OCI-LY7 (cell line): Measurements from ENCODE around the gene MILR1. TPM values are rescaled to one million over a fixed set of nuclear protein-coding genes. Genes with fewer than 3 reads are reported as not detected.
"Not testable (repeated sequence)": the region's sequence is repeated elsewhere in the genome, so short reads cannot be mapped to it uniquely, and the experiment has no call there.

Source experiments
- BruUV-seq: library from RNA; stranded (reverse); fragments of 400-500 nt; replicated peaks from 2 replicates; lab custom pipeline; 2021; lab: Mats Ljungman, UMichigan
- CTCF ChIA-PET: fragments of 300-600 bp; sonication (Branson Sonifier 250); formaldehyde crosslinking; loops from one replicate; lab custom pipeline; 2022; ENCODE audit warnings: antibody characterized with exemption; ENCODE audit not compliant: unreplicated experiment; lab: Charles Lee
- POLR2A ChIA-PET: fragments of 300-600 bp; sonication (Branson Sonifier 250); formaldehyde crosslinking; loops from one replicate; lab custom pipeline; 2022; ENCODE audit warnings: antibody characterized with exemption; lab: Charles Lee
- DNase-seq: peaks from one replicate; pipeline ENCODE4 v3.0.0-alpha.2; 2015; ENCODE audit warnings: low spot score
- H2AFZ ChIP-seq: fragments of 200-600 bp; sonication (generic), shearing (Covaris generic); 2 replicates; pipeline ENCODE4 v1.6.1; 2014; ENCODE audit warnings: mild to moderate bottlenecking, antibody characterized with exemption, low read length, moderate library complexity
- H3K27ac ChIP-seq: fragments of 200-600 bp; sonication (generic); 2 replicates; pipeline ENCODE4 v1.5.1; 2014; ENCODE audit warnings: mixed run types, low read depth, mild to moderate bottlenecking, moderate library complexity, low read length, inconsistent platforms; ENCODE audit not compliant: poor library complexity, severe bottlenecking
- H3K36me3 ChIP-seq: fragments of 200-600 bp; sonication (generic); 2 replicates; pipeline ENCODE4 v1.6.1; 2014; ENCODE audit warnings: mild to moderate bottlenecking, antibody characterized with exemption, low read length, moderate library complexity, mixed read lengths; ENCODE audit not compliant: insufficient read depth
- H3K4me1 ChIP-seq: fragments of 200-600 bp; sonication (generic); 2 replicates; pipeline ENCODE4 v1.5.1; 2014; ENCODE audit warnings: mild to moderate bottlenecking, low read length; ENCODE audit not compliant: insufficient read depth, poor library complexity, severe bottlenecking
- H3K4me2 ChIP-seq: fragments of 200-600 bp; sonication (generic); 2 replicates; pipeline ENCODE4 v1.6.1; 2014; ENCODE audit warnings: mild to moderate bottlenecking, low read length
- H3K4me3 ChIP-seq: fragments of 200-600 bp; sonication (generic); 2 replicates; pipeline ENCODE4 v1.5.1; 2014; ENCODE audit warnings: mild to moderate bottlenecking, low read depth, low read length; ENCODE audit not compliant: poor library complexity, severe bottlenecking
- H3K79me2 ChIP-seq: fragments of 200-600 bp; sonication (generic); 2 replicates; pipeline ENCODE4 v1.6.1; 2016; ENCODE audit warnings: low read depth, mild to moderate bottlenecking, low read length, moderate library complexity, mixed read lengths; ENCODE audit not compliant: insufficient read depth
- H3K9me2 ChIP-seq: fragments of 200-600 bp; sonication (generic); 2 replicates; pipeline ENCODE4 v1.6.1; 2016; ENCODE audit warnings: mild to moderate bottlenecking, low read length, mixed read lengths; ENCODE audit not compliant: insufficient read depth
- H3K9me3 ChIP-seq: fragments of 200-600 bp; sonication (generic); 2 replicates; pipeline ENCODE4 v1.6.1; 2014; ENCODE audit warnings: mild to moderate bottlenecking, mixed run types, low read length, mixed read lengths
- H4K20me1 ChIP-seq: fragments of 200-600 bp; sonication (generic); 2 replicates; pipeline ENCODE4 v1.6.1; 2014; ENCODE audit warnings: mild to moderate bottlenecking, antibody characterized with exemption, low read length, moderate library complexity, mixed read lengths; ENCODE audit not compliant: insufficient read depth
- CTCF ChIP-seq: fragments of 200-600 bp; sonication (generic); conservative IDR thresholded peaks from 2 replicates; pipeline ENCODE4 v1.5.1; 2014; ENCODE audit warnings: mild to moderate bottlenecking, antibody characterized with exemption, low read length, moderate library complexity, mixed read lengths
- EZH2phosphoT487 ChIP-seq: fragments of 200-600 bp; sonication (generic); IDR thresholded peaks from 2 replicates; pipeline ENCODE4 v1.6.1; 2018; ENCODE audit warnings: low read depth, borderline replicate concordance, mild to moderate bottlenecking, mixed run types, antibody characterized with exemption, low read length, moderate library complexity, mixed read lengths
- intact Hi-C: fragments of 100-400 bp; cut with micrococcal nuclease; formaldehyde crosslinking; loops from one replicate; pipeline ENCODE4 v1.10.0; 2022; ENCODE audit not compliant: unreplicated experiment
- total RNA-seq, 2 experiments: library from RNA; depleted of rRNA in 1 of 2; stranded (reverse); fragments of >200 nt in 1 of 2; shearing (Covaris generic) in 1 of 2; gene quantifications; 2 replicates each; pipeline ENCODE4 v1.2.3, GENCODE V29; 2014 to 2022

The MILR1 gene
- total RNA-seq, 2 experiments from 2014 or later, result 68.7 to 101 TPM

- peaks cover 38% of the 10 kb centered on the region for H3K4me1 ChIP-seq
- TF ChIP-seq EZH2phosphoT487, result no peak
- TF ChIP-seq CTCF, result no peak
- DNase-seq, result no peak
- H3K9me3 ChIP-seq, result peaks cover 13% of the 10 kb centered on the region; the same call in 1 of the 2 replicates
- intact Hi-C loops, result no loop called here
- no peaks in the 10 kb centered on the region for H4K20me1 ChIP-seq
- CTCF ChIA-PET, result no interaction called here
- H3K36me3 ChIP-seq, result peaks cover 79% of the 10 kb centered on the region
- BruUV-seq, result no TSS peak
- H2AFZ ChIP-seq, result no peak overlapping the region
- no peaks in the 10 kb centered on the region for H3K9me2 ChIP-seq
- H3K27ac ChIP-seq, result no peak overlapping the region
- H3K4me3 ChIP-seq, result no peak overlapping the region
- H3K4me2 ChIP-seq, result no peak overlapping the region
- POLR2A ChIA-PET, result no interaction called here
- no peaks in the 10 kb centered on the region; the same call in 1 of the 2 replicates for H3K79me2 ChIP-seq
Measured at GRCh38 chr17:64459284-64459747, 10.4 kb downstream of the MILR1 start.

DNA sequence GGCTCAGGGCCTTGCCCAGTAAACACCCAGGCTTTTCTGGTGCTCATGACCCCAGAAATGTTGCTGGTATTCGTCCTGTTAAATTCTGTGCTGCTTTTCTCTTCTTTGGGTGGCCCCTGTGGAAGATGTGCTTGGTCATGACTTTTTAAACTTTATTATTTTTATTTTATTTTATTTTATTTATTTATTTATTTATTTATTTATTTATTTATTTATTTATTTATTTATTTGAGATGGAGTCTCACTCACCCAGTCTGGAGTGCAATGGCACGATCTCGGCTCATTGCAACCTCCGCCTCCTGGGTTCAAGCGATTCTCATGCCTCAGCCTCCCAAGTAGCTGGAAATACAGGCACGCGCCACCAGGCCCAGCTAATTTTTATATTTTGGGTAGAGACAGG is 10.9 kb downstream of the MILR1 start:
- H3K9me2 ChIP-seq, BruUV-seq, POLR2A ChIA-PET, DNase-seq, intact Hi-C loops, CTCF ChIA-PET, H3K27ac ChIP-seq, H3K4me3 ChIP-seq, H2AFZ ChIP-seq, H3K79me2 ChIP-seq, H3K4me2 ChIP-seq, H4K20me1 ChIP-seq: not testable (repeated sequence)
- Histone ChIP-seq H3K4me1 (peaks cover 33% of the 10 kb centered on the region), H3K36me3 (peaks cover 78% of the 10 kb centered on the region), H3K9me3 (peaks cover 13% of the 10 kb centered on the region; the same call in 1 of the 2 replicates)

- Histone ChIP-seq H3K36me3 (peaks cover 79% of the 10 kb centered on the region), H4K20me1 (no peaks in the 10 kb centered on the region), H3K4me3 (no peak overlapping the region), H3K9me2 (no peaks in the 10 kb centered on the region), H3K4me2 (no peak overlapping the region), H3K79me2 (no peaks in the 10 kb centered on the region; the same call in 1 of the 2 replicates), H2AFZ (no peak overlapping the region), H3K27ac (no peak overlapping the region), H3K4me1 (peaks cover 21% of the 10 kb centered on the region), H3K9me3 (peaks cover 13% of the 10 kb centered on the region; the same call in 1 of the 2 replicates)
- no peak for DNase-seq
- ChIA-PET POLR2A (no interaction called here), CTCF (no interaction called here)
- intact Hi-C loops, result no loop called here
- TF ChIP-seq CTCF (no peak), EZH2phosphoT487 (no peak)
- no TSS peak for BruUV-seq
Measured at GRCh38 chr17:64460955-64461354, 12.0 kb downstream of the MILR1 start.
